Measurements from ENCODE around the gene ETS2. TPM values are rescaled to one million over a fixed set of nuclear protein-coding genes. Genes with fewer than 3 reads are reported as not detected.

ETS2 gene
- total and polyA plus RNA-seq, 2 of the 8 experiments (the other 6 are each of a cell fraction or from before 2014, with no cell fraction given), result 11.0 to 45.1 TPM

GRCh38 chr21:38807441-38807871 lies 1.7 kb downstream of the ETS2 start (continued):
- TF ChIP-seq ASH2L (IDR thresholded peaks at IDR 0.05; ENCODE audit: low read length) (no peak), FOSL1 (IDR thresholded peaks at IDR 0.05; ENCODE audit: insufficient read depth, low read depth, low read length) (no peak), POLR2AphosphoS5 (IDR thresholded peaks at IDR 0.05; ENCODE audit: low read depth, low read length) (no peak), GABPA (IDR thresholded peaks at IDR 0.05; ENCODE audit: borderline replicate concordance, insufficient read depth, low read length) (no peak), CHD2 (IDR thresholded peaks at IDR 0.05; ENCODE audit: low read length) (no peak), HDAC6 (IDR thresholded peaks at IDR 0.05; ENCODE audit: low read depth, low read length) (no peak), JUN (IDR thresholded peaks at IDR 0.05; ENCODE audit: low read depth, low read length) (no peak), SP2 (IDR thresholded peaks at IDR 0.05; ENCODE audit: low read length) (no peak), TAF7 (optimal IDR thresholded peaks at IDR 0.05; ENCODE audit: borderline replicate concordance, low read depth, low read length) (no peak)
